ENCODE results near the gene BRIP1.
"Not testable (repeated sequence)": the region's sequence is repeated elsewhere in the genome, so short reads cannot be mapped to it uniquely, and the experiment has no call there.

Gene BRIP1

GRCh38 chr17:61826866-61827265 is 36.5 kb downstream of the BRIP1 start:
- DNase-seq, result not testable (repeated sequence)

GRCh38 chr17:61826198-61826597 is 37.1 kb downstream of the BRIP1 start:
- DNase-seq, result not testable (repeated sequence)

- DNase-seq, result no peak
Observed at GRCh38 chr17:61825448-61826137, 37.7 kb downstream of the BRIP1 start.

GRCh38 chr17:61822326-61823285 is 40.7 kb downstream of the BRIP1 start:
- DNase-seq, result no peak

GRCh38 chr17:61821655-61822054 is 41.7 kb downstream of the BRIP1 start:
- DNase-seq, result no peak

GRCh38 chr17:61819265-61819664 is 44.1 kb downstream of the BRIP1 start:
- not testable (repeated sequence) for DNase-seq

- no peak for DNase-seq
Observed at GRCh38 chr17:61818225-61818624, 45.1 kb downstream of the BRIP1 start.

- no peak for DNase-seq
Observed at GRCh38 chr17:61817452-61817851, 45.9 kb downstream of the BRIP1 start.

GRCh38 chr17:61816538-61816937 is 46.8 kb downstream of the BRIP1 start:
- DNase-seq, result peak in 1 of 2 donors; percentile 16

- DNase-seq, result no peak
Observed at GRCh38 chr17:61815863-61816503, 47.3 kb downstream of the BRIP1 start.

GRCh38 chr17:61814485-61814884 is 48.8 kb downstream of the BRIP1 start:
- no peak for DNase-seq

GRCh38 chr17:61813211-61813610 is 50.1 kb downstream of the BRIP1 start:
- DNase-seq, result no peak

GRCh38 chr17:61812747-61813146 is 50.6 kb downstream of the BRIP1 start:
- DNase-seq, result no peak

GRCh38 chr17:61809816-61810392 is 53.4 kb downstream of the BRIP1 start:
- no peak for DNase-seq

- DNase-seq, result no peak
Observed at GRCh38 chr17:61808442-61808841, 54.9 kb downstream of the BRIP1 start.

- DNase-seq, result no peak
Observed at GRCh38 chr17:61806936-61807335, 56.4 kb downstream of the BRIP1 start.

GRCh38 chr17:61806081-61806828 is 57.1 kb downstream of the BRIP1 start:
- peak in 1 of 2 donors; percentile 28 for DNase-seq

GRCh38 chr17:61805399-61805798 is 57.9 kb downstream of the BRIP1 start:
- DNase-seq, result no peak

- no peak for DNase-seq
Observed at GRCh38 chr17:61803796-61804195, 59.5 kb downstream of the BRIP1 start.

GRCh38 chr17:61803216-61803615 is 60.1 kb downstream of the BRIP1 start:
- no peak for DNase-seq

GRCh38 chr17:61799812-61800484 is 63.4 kb downstream of the BRIP1 start:
- DNase-seq, result no peak

- DNase-seq, result no peak
Observed at GRCh38 chr17:61797283-61797682, 66.0 kb downstream of the BRIP1 start.
